ENCODE data around the gene MTHFSD.

GRCh38 chr16:86541560-86541959 lies 13.5 kb downstream of the MTHFSD start:
- TF ChIP-seq, protein P1, sequence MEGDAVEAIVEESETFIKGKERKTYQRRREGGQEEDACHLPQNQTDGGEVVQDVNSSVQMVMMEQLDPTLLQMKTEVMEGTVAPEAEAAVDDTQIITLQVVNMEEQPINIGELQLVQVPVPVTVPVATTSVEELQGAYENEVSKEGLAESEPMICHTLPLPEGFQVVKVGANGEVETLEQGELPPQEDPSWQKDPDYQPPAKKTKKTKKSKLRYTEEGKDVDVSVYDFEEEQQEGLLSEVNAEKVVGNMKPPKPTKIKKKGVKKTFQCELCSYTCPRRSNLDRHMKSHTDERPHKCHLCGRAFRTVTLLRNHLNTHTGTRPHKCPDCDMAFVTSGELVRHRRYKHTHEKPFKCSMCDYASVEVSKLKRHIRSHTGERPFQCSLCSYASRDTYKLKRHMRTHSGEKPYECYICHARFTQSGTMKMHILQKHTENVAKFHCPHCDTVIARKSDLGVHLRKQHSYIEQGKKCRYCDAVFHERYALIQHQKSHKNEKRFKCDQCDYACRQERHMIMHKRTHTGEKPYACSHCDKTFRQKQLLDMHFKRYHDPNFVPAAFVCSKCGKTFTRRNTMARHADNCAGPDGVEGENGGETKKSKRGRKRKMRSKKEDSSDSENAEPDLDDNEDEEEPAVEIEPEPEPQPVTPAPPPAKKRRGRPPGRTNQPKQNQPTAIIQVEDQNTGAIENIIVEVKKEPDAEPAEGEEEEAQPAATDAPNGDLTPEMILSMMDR (IDR thresholded peaks at IDR 0.05), result no peak
- TF ChIP-seq POLR2A (IDR thresholded peaks at IDR 0.05), result no peak

All from tibial nerve (tissue), 3 donors.